SK-N-SH (cell line): Measurements from ENCODE around the gene SEMA3B.

Experiments used
- CTCF ChIP-seq: fragments of 200-600 bp; sonication (generic); IDR thresholded peaks from 2 replicates; pipeline ENCODE4 v1.6.1; 2017; ENCODE audit warnings: antibody characterized with exemption, mild to moderate bottlenecking, moderate library complexity
- EP300 ChIP-seq, 2 experiments: IDR thresholded peaks; 2 replicates each; pipeline versions ENCODE4 v1.4.0 to v1.6.1; 2012; ENCODE audit warnings: borderline replicate concordance in 1 of 2, low read depth in 1 of 2, low read length in 1 of 2
- FOXM1 ChIP-seq: IDR thresholded peaks from 2 replicates; pipeline ENCODE4 v1.4.0; 2012; ENCODE audit warnings: low read depth, mild to moderate bottlenecking
- GABPA ChIP-seq: IDR thresholded peaks from 2 replicates; pipeline ENCODE4 v1.4.0; 2012; ENCODE audit warnings: low read depth, mild to moderate bottlenecking
- JUND ChIP-seq: IDR thresholded peaks from 2 replicates; pipeline ENCODE4 v1.4.0; 2012
- NFIC ChIP-seq: IDR thresholded peaks from 2 replicates; pipeline ENCODE4 v1.4.0; 2012; ENCODE audit warnings: borderline replicate concordance
- POLR2AphosphoS5 ChIP-seq: IDR thresholded peaks from 2 replicates; pipeline ENCODE4 v1.6.1; 2012; ENCODE audit warnings: low read depth, low read length
- REST ChIP-seq: IDR thresholded peaks from 2 replicates; pipeline ENCODE4 v1.6.1; 2012; ENCODE audit warnings: mild to moderate bottlenecking, low read depth, low read length, moderate library complexity
- USF2 ChIP-seq: fragments of 150-350 bp; IDR thresholded peaks from 2 replicates; pipeline ENCODE4 v1.6.1; 2017; ENCODE audit warnings: antibody characterized with exemption, low read length, low read depth, borderline replicate concordance
- ZBTB33 ChIP-seq: IDR thresholded peaks from 2 replicates; pipeline ENCODE4 v1.4.0; 2012; ENCODE audit warnings: low read depth, borderline replicate concordance

GRCh38 chr3:50299638-50299928 lies 30.6 kb downstream of the SEMA3B start:
- TF ChIP-seq CTCF (no peak), FOXM1 (no peak), NFIC (no peak), EP300 (IDR thresholded peaks at IDR 0.05; ENCODE audit: borderline replicate concordance in 1 of 2, low read depth in 1 of 2, low read length in 1 of 2) (no peak), USF2 (no peak), GABPA (no peak), ZBTB33 (no peak), POLR2AphosphoS5 (no peak), REST (no peak), JUND (no peak)
